GM12878 (cell line): ENCODE results near the gene OR51F2. TPM values are rescaled to one million over a fixed set of nuclear protein-coding genes. Genes with fewer than 3 reads are reported as not detected.

Source experiments
- ATAC-seq: fragments of 200-7000 bp; cut with Tn5 transposase; 3 replicates; pipeline ENCODE4 v1.9.1; 2020; ENCODE audit warnings: mild to moderate bottlenecking, moderate library complexity
- BruUV-seq: library from RNA; stranded (reverse); fragments of 400-500 nt; replicated peaks from 2 replicates; lab custom pipeline; 2021; lab: Mats Ljungman, UMichigan
- CTCF ChIA-PET: fragments of 300-600 bp; sonication (Branson Sonifier 250); formaldehyde crosslinking; extraction: SDS; loops from one replicate; lab custom pipeline; 2021; ENCODE audit warnings: inconsistent platforms; lab: Yijun Ruan, JAX
- POLR2A ChIA-PET: fragments of 350-600 bp; formaldehyde crosslinking; extraction: SDS; loops from one replicate; lab custom pipeline; 2021; ENCODE audit warnings: inconsistent platforms; lab: Charles Lee
- RAD21 ChIA-PET: fragments of 300-600 bp; sonication (Branson Sonifier 250); formaldehyde crosslinking; loops from one replicate; lab custom pipeline; 2023; ENCODE audit warnings: antibody characterized with exemption; ENCODE audit not compliant: unreplicated experiment; lab: Charles Lee
- SMC1A ChIA-PET: fragments of 300-600 bp; sonication (Branson Sonifier 250); formaldehyde crosslinking; loops from one replicate; lab custom pipeline; 2023; ENCODE audit not compliant: unreplicated experiment, uncharacterized antibody; lab: Charles Lee
- DNase-seq: peaks from one replicate; pipeline ENCODE4 v3.0.0-alpha.2; 2011; ENCODE audit warnings: low read depth, low spot score
- FAIRE-seq: peaks from 3 replicates; lab custom pipeline; 2011; peaks lifted over from hg19 to GRCh38; lab: Jason Lieb, UNC
- H2AFZ ChIP-seq: 2 replicates; pipeline ENCODE4 v1.6.0; 2011; ENCODE audit warnings: low read depth, low read length, control low read depth; ENCODE audit not compliant: control insufficient read depth
- H3K27ac ChIP-seq: 2 replicates; pipeline ENCODE4 v1.5.1; 2011; ENCODE audit warnings: control low read depth; ENCODE audit not compliant: control insufficient read depth, insufficient read depth
- H3K27me3 ChIP-seq, 2 experiments: replicated peaks in 1 of 2; 2 replicates each; pipeline versions ENCODE4 v1.6.0 to v1.6.1; 2011; ENCODE audit warnings: low read length in 1 of 2; ENCODE audit not compliant: control insufficient read depth in 2 of 2, insufficient read depth in 2 of 2
- H3K36me3 ChIP-seq, 2 experiments: 2 replicates each; pipeline ENCODE4 v1.5.1; 2011; ENCODE audit warnings: low read length in 1 of 2; ENCODE audit not compliant: control insufficient read depth in 2 of 2, insufficient read depth in 2 of 2
- H3K4me1 ChIP-seq: 2 replicates; pipeline ENCODE4 v1.6.1; 2011; ENCODE audit warnings: mild to moderate bottlenecking, low read length, moderate library complexity, mixed read lengths; ENCODE audit not compliant: control insufficient read depth, insufficient read depth
- H3K4me2 ChIP-seq: 2 replicates; pipeline ENCODE4 v1.6.0; 2011; ENCODE audit warnings: control low read depth; ENCODE audit not compliant: control insufficient read depth, insufficient read depth
- H3K4me3 ChIP-seq: fragments of 200-600 bp; sonication (generic); 2 replicates; pipeline ENCODE4 v1.5.1; 2016
- H3K79me2 ChIP-seq: 2 replicates; pipeline ENCODE4 v1.6.0; 2011; ENCODE audit warnings: low read length; ENCODE audit not compliant: control insufficient read depth, insufficient read depth
- H3K9ac ChIP-seq: 2 replicates; pipeline ENCODE4 v1.8.0; 2011; ENCODE audit warnings: low read length, control low read depth, mixed read lengths; ENCODE audit not compliant: control insufficient read depth, insufficient read depth
- H3K9me3 ChIP-seq: replicated peaks from 3 replicates; pipeline ENCODE4 v1.5.1; 2011; ENCODE audit warnings: mild to moderate bottlenecking, low read length; ENCODE audit not compliant: control insufficient read depth, insufficient read depth
- H4K20me1 ChIP-seq: 2 replicates; pipeline ENCODE4 v1.6.0; 2011; ENCODE audit not compliant: control insufficient read depth, insufficient read depth
- CBX5 ChIP-seq: sonication (generic); IDR thresholded peaks from 2 replicates; pipeline ENCODE4 v1.6.1; 2016; ENCODE audit warnings: low read depth, moderate library complexity, mild to moderate bottlenecking, inconsistent platforms
- CHD4 ChIP-seq: fragments of 200-600 bp; sonication (generic); IDR thresholded peaks from 2 replicates; pipeline ENCODE4 v1.6.1; 2016; ENCODE audit warnings: mild to moderate bottlenecking
- KLF5 ChIP-seq: fragments of 450-650 bp; IDR thresholded peaks from 2 replicates; pipeline ENCODE4 v1.6.1; 2014; ENCODE audit warnings: mild to moderate bottlenecking; ENCODE audit not compliant: partially characterized antibody
- MAX ChIP-seq: IDR thresholded peaks from 2 replicates; pipeline ENCODE4 v1.6.1; 2012; ENCODE audit warnings: low read depth, low read length, improper control_type of control experiment
- PKNOX1 ChIP-seq: fragments of 450-650 bp; IDR thresholded peaks from 2 replicates; pipeline ENCODE4 v1.6.1; 2016; ENCODE audit warnings: mild to moderate bottlenecking
- RCOR1 ChIP-seq: conservative IDR thresholded peaks from 2 replicates; pipeline ENCODE4 v1.6.1; 2012; ENCODE audit warnings: low read depth, low read length, improper control_type of control experiment
- TAF1 ChIP-seq: IDR thresholded peaks from 2 replicates; pipeline ENCODE4 v1.6.1; 2011; ENCODE audit warnings: mild to moderate bottlenecking, low read depth, low read length, borderline replicate concordance
- ZBED1 ChIP-seq: IDR thresholded peaks from 2 replicates; pipeline ENCODE4 v1.6.1; 2016; ENCODE audit warnings: borderline replicate concordance
- ZNF384 ChIP-seq: IDR thresholded peaks from 2 replicates; pipeline ENCODE4 v1.6.1; 2012; ENCODE audit warnings: low read depth, mild to moderate bottlenecking, low read length, improper control_type of control experiment, borderline replicate concordance
- ZNF622 ChIP-seq: fragments of 450-650 bp; IDR thresholded peaks from 2 replicates; pipeline ENCODE4 v1.6.1; 2017; ENCODE audit warnings: mild to moderate bottlenecking, inconsistent platforms
- ZSCAN29 ChIP-seq: fragments of 450-650 bp; IDR thresholded peaks from 2 replicates; pipeline ENCODE4 v1.6.1; 2017; ENCODE audit warnings: mild to moderate bottlenecking, moderate library complexity
- WGBS: methylation state at CpG from one replicate; pipeline ENCODE4 v1.1.6; 2016; ENCODE audit warnings: low lambda C conversion rate; ENCODE audit not compliant: insufficient replicate concordance, insufficient coverage; ENCODE audit errors: missing lambda C conversion rate; 5-methylcytosine and 5-hydroxymethylcytosine counted together
- in situ Hi-C: fragments of 300-500 bp; cut with MboI; formaldehyde crosslinking; loops from 9 replicates; pipeline ENCODE4 v1.14.3; 2018; ENCODE audit warnings: mixed read lengths
- intact Hi-C: fragments of 100-400 bp; cut with micrococcal nuclease; formaldehyde crosslinking; loops from one replicate; pipeline ENCODE4 v1.14.2; 2022; ENCODE audit not compliant: unreplicated experiment
- polyA plus RNA-seq, 11 experiments: library from polyadenylated mRNA; depleted of rRNA in 4 of 11; unstranded in 6 of 11; stranded (reverse) in 5 of 11; fragments of >200 nt; fragmentation: Nextera tagmentation in 4 of 11; fragmentation: Illumina TruSeq in 1 of 11; extraction: Ambion mirVana in 4 of 11; extraction: Trizol in 1 of 11; gene quantifications; 1 replicate in 1 of 11; 2 replicates in 10 of 11; pipeline versions ENCODE4 v1.2.1 to v1.2.3, GENCODE V29; 2011 to 2016; ENCODE audit warnings: inconsistent platforms in 2 of 11, missing spikeins in 2 of 11, low read depth in 1 of 11
- total RNA-seq, 4 experiments: library from RNA; depleted of rRNA in 3 of 4; stranded (reverse); fragments of >200 nt in 3 of 4; fragmentation: Illumina TruSeq in 1 of 4; extraction: Trizol in 1 of 4; gene quantifications; 2 replicates each; pipeline versions ENCODE4 v1.2.1 to v1.2.3, GENCODE V29; 2013 to 2021

Gene OR51F2
- total and polyA plus RNA-seq, 10 of the 15 experiments (the other 5 are each of a cell fraction or from before 2014, with no cell fraction given), result not detected

- in situ Hi-C loops, result no loop called here
- CTCF ChIA-PET, result no interaction called here
- no peak overlapping the region for H3K27ac ChIP-seq
- H3K9ac ChIP-seq, result no peak overlapping the region
- TF ChIP-seq TAF1 (no peak), MAX (no peak), ZNF622 (no peak), KLF5 (no peak), ZBED1 (no peak), RCOR1 (no peak)
- H3K79me2 ChIP-seq, result no peaks in the 10 kb centered on the region
- no peak for ATAC-seq
- SMC1A ChIA-PET, result interaction anchor here (1.2 kb wide), 1 partner anchor 12 kb away, joined by 3 read pairs; no protein-coding TSS in a partner anchor
- intact Hi-C loops, result no loop called here
- RAD21 ChIA-PET, result no interaction called here
- BruUV-seq, result no TSS peak
- H3K4me2 ChIP-seq, result no peak overlapping the region
- no peaks in the 10 kb centered on the region; the same call in 2 of the 3 replicates for H3K9me3 ChIP-seq
- no peak for FAIRE-seq
- DNase-seq, result no peak
- no peaks in the 10 kb centered on the region for H3K4me1 ChIP-seq
- H3K4me3 ChIP-seq, result no peak overlapping the region
- no peaks in the 10 kb centered on the region for H3K27me3 ChIP-seq
- POLR2A ChIA-PET, result no interaction called here
- H4K20me1 ChIP-seq, result no peaks in the 10 kb centered on the region
- no peaks in the 10 kb centered on the region for H3K36me3 ChIP-seq
- no peak overlapping the region for H2AFZ ChIP-seq
Observed at GRCh38 chr11:4862447-4863236, 41.5 kb downstream of the OR51F2 start.

- intact Hi-C loops (no loop called here), in situ Hi-C loops (no loop called here)
- Histone ChIP-seq H3K4me3 (no peak overlapping the region), H3K9me3 (no peaks in the 10 kb centered on the region; the same call in 2 of the 3 replicates), H3K4me2 (no peak overlapping the region), H3K27ac (no peak overlapping the region), H3K4me1 (no peaks in the 10 kb centered on the region), H2AFZ (no peak overlapping the region), H4K20me1 (no peaks in the 10 kb centered on the region), H3K27me3 (no peaks in the 10 kb centered on the region), H3K36me3 (no peaks in the 10 kb centered on the region), H3K79me2 (no peaks in the 10 kb centered on the region), H3K9ac (no peak overlapping the region)
- 69% methylated on average over 4 of the region's 4 CpGs for WGBS
- no peak for TF ChIP-seq KLF5
- no peak for TF ChIP-seq CBX5
- no peak for TF ChIP-seq PKNOX1
- no peak for TF ChIP-seq ZSCAN29
- no peak for TF ChIP-seq CHD4
- no peak for TF ChIP-seq ZNF384
- no peak for DNase-seq
- ChIA-PET RAD21 (no interaction called here), CTCF (interaction anchor here (1.1 kb wide), 1 partner anchor 39 kb away, joined by 3 read pairs; no protein-coding TSS in a partner anchor), SMC1A (no interaction called here), POLR2A (no interaction called here)
- no peak for FAIRE-seq
- no peak for ATAC-seq
- BruUV-seq, result no TSS peak
Observed at GRCh38 chr11:4863876-4864275, 42.8 kb downstream of the OR51F2 start.
